GM10847 (cell line): Measurements from ENCODE around the gene ANO7.

Experiments
- POLR2A ChIP-seq: IDR thresholded peaks from 2 replicates; pipeline ENCODE4 v1.6.1; 2011; ENCODE audit not compliant: insufficient read length; ENCODE audit errors: extremely low read depth

ANO7 gene

GRCh38 chr2:241188361-241189092 lies at the start of gene ANO7:
ANO7 (plus strand) TSS chr2:241188677; CDS start chr2:241190064, 1,387 bp downstream.
- TF ChIP-seq POLR2A, result no peak

- TF ChIP-seq POLR2A, result no peak
Observed at GRCh38 chr2:241139531-241140444, 48.7 kb upstream of the ANO7 start.

- TF ChIP-seq POLR2A, result no peak
Observed at GRCh38 chr2:241140445-241140840, 48.0 kb upstream of the ANO7 start.

GRCh38 chr2:241141214-241141770 lies 47.2 kb upstream of the ANO7 start:
- TF ChIP-seq POLR2A, result no peak

GRCh38 chr2:241142063-241142462 lies 46.4 kb upstream of the ANO7 start:
- no peak for TF ChIP-seq POLR2A

GRCh38 chr2:241142593-241142992 lies 45.9 kb upstream of the ANO7 start:
- no peak for TF ChIP-seq POLR2A

GRCh38 chr2:241146286-241146685 lies 42.2 kb upstream of the ANO7 start:
- no peak for TF ChIP-seq POLR2A

- TF ChIP-seq POLR2A, result no peak
Observed at GRCh38 chr2:241147336-241147735, 41.1 kb upstream of the ANO7 start.

GRCh38 chr2:241148239-241148638 lies 40.2 kb upstream of the ANO7 start:
- TF ChIP-seq POLR2A, result no peak

GRCh38 chr2:241148891-241149674 lies 39.4 kb upstream of the ANO7 start, which contains the start of gene PASK:
PASK (minus strand) TSS chr2:241149472; CDS start chr2:241143032, 6,440 bp downstream.
- peak; percentile 18 for TF ChIP-seq POLR2A

GRCh38 chr2:241149675-241149924 lies 38.9 kb upstream of the ANO7 start:
- TF ChIP-seq POLR2A, result no peak

- TF ChIP-seq POLR2A, result peak; percentile 77
Observed at GRCh38 chr2:241149925-241150659, 38.4 kb upstream of the ANO7 start, which contains the start of gene PPP1R7. PPP1R7 (plus strand) TSS chr2:241150467; CDS start chr2:241150496, 29 bp downstream.

GRCh38 chr2:241150660-241151530 lies 37.6 kb upstream of the ANO7 start:
- no peak for TF ChIP-seq POLR2A
